Measurements from ENCODE around the gene UBE3C.
"Not testable (repeated sequence)": the region's sequence is repeated elsewhere in the genome, so short reads cannot be mapped to it uniquely, and the experiment has no call there.

UBE3C gene

DNA sequence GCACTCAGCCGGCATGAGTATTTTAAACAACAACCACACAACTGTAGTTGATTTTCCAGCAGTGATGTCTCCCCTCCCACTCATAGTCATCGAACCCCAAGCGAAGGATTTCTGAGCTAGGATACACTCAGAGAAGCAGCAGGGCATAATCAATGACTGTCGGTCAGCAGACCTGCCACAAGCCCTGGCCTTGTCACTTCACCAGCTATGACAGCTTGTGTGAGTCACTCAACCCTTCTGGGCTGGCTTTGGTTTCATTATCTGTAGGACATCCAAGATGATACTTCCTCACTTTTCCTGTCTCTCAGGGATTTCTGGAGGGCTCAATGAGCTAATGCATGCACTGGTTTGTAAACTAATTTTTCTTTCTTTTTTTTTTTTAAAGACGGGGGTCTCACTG is 22.0 kb upstream of the UBE3C start:
- peaks cover 6% of the 10 kb centered on the region for H3K9me3 ChIP-seq (ENCODE audit: control insufficient read depth, insufficient read depth, low read length)
- no peaks in the 10 kb centered on the region for H3K4me1 ChIP-seq (ENCODE audit: control insufficient read depth, insufficient read depth, low read length)
- H3K9ac ChIP-seq (ENCODE audit: low read depth, low read length): no peak overlapping the region
- no peaks in the 10 kb centered on the region for H3K27me3 ChIP-seq (ENCODE audit: control insufficient read depth, insufficient read depth, low read length)
- no peaks in the 10 kb centered on the region for H3K36me3 ChIP-seq (ENCODE audit: control insufficient read depth, insufficient read depth, low read length)
- no peak overlapping the region for H3K4me3 ChIP-seq (ENCODE audit: low read depth, low read length)
- H3K27ac ChIP-seq (ENCODE audit: low read depth, low read length): no peak overlapping the region

DNA sequence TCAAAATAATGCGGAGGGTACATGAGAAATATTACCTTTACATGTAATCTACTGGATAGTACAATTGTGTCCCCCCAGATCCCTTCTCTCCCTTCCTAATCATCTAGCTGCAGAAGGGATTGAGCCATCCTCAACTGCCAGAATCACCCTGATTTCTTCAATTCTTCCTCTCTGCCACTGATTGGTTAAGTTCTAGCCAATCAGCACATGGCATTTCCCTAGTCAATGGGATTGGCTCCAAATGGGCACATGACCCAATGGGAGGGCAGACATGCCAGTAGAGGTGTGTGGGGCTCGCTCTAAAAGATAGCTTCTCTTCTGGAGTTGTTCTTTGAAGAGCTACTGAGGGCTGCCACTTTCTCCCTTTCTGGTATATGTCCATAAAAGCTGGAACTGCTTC is 20.9 kb upstream of the UBE3C start:
- Histone ChIP-seq H3K36me3 (ENCODE audit: control insufficient read depth, insufficient read depth, low read length) (no peaks in the 10 kb centered on the region), H3K9me3 (ENCODE audit: control insufficient read depth, insufficient read depth, low read length) (no peaks in the 10 kb centered on the region; the same call in 1 of the 2 replicates), H3K4me3 (ENCODE audit: low read depth, low read length) (no peak overlapping the region), H3K9ac (ENCODE audit: low read depth, low read length) (no peak overlapping the region), H3K4me1 (ENCODE audit: control insufficient read depth, insufficient read depth, low read length) (no peaks in the 10 kb centered on the region), H3K27ac (ENCODE audit: low read depth, low read length) (no peak overlapping the region), H3K27me3 (ENCODE audit: control insufficient read depth, insufficient read depth, low read length) (no peaks in the 10 kb centered on the region)

DNA sequence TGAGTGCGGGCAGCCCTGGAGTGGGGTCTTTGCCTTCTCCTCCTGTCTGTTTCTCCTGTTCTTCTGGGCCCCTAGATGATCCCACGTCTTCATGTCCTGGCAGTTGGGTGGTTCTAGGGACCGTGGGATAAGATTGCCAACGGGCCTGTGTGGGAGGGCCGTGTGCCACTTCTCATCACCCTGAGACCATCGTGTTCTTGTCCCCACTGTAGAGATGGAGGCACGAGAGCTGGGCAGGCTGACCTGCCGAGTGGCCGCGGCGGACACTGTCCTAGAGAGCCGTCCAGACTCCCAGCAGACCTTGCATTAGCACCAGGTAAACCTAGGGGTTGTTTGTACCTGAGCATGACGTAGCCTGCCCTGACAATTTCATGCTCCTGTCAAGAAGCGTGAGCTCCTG is 18.5 kb upstream of the UBE3C start:
- Histone ChIP-seq H3K4me3 (ENCODE audit: low read depth, low read length) (no peak overlapping the region), H3K36me3 (ENCODE audit: control insufficient read depth, insufficient read depth, low read length) (no peaks in the 10 kb centered on the region), H3K4me1 (ENCODE audit: control insufficient read depth, insufficient read depth, low read length) (no peaks in the 10 kb centered on the region), H3K9ac (ENCODE audit: low read depth, low read length) (no peak overlapping the region), H3K27me3 (ENCODE audit: control insufficient read depth, insufficient read depth, low read length) (no peaks in the 10 kb centered on the region), H3K9me3 (ENCODE audit: control insufficient read depth, insufficient read depth, low read length) (no peaks in the 10 kb centered on the region; the same call in 1 of the 2 replicates), H3K27ac (ENCODE audit: low read depth, low read length) (no peak overlapping the region)

DNA sequence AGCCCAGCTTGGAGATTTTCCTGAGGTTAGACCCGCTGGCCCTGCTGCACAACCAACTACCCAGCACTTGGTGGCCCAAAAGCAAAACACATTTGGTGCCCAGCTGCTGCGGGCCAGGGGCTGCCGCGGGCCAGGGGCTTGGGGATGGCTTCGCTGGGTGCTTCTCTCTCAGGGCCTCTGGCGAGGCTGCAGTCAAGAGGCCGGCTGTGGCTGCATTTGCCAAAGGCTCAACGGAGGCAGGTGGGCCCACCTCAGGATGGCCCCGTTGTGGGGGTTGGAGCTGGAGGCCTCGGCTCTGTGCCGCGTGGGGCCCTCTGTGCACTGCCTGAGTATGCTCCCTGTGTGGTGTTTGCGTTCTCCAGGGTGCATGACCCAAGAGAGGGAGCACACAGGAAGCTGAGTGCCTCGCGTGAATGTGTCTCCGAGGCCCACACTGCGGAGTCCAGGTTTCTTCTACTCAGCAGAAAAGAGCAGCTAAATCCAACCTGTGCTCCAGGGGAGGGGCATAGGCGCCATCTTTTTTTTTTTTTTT is 17.5 kb upstream of the UBE3C start:
- Histone ChIP-seq H3K4me1 (ENCODE audit: control insufficient read depth, insufficient read depth, low read length) (no peaks in the 10 kb centered on the region), H3K9me3 (ENCODE audit: control insufficient read depth, insufficient read depth, low read length) (no peaks in the 10 kb centered on the region; the same call in 1 of the 2 replicates), H3K27ac (ENCODE audit: low read depth, low read length) (no peak overlapping the region), H3K4me3 (ENCODE audit: low read depth, low read length) (no peak overlapping the region), H3K9ac (ENCODE audit: low read depth, low read length) (no peak overlapping the region), H3K27me3 (ENCODE audit: control insufficient read depth, insufficient read depth, low read length) (no peaks in the 10 kb centered on the region), H3K36me3 (ENCODE audit: control insufficient read depth, insufficient read depth, low read length) (no peaks in the 10 kb centered on the region)

DNA sequence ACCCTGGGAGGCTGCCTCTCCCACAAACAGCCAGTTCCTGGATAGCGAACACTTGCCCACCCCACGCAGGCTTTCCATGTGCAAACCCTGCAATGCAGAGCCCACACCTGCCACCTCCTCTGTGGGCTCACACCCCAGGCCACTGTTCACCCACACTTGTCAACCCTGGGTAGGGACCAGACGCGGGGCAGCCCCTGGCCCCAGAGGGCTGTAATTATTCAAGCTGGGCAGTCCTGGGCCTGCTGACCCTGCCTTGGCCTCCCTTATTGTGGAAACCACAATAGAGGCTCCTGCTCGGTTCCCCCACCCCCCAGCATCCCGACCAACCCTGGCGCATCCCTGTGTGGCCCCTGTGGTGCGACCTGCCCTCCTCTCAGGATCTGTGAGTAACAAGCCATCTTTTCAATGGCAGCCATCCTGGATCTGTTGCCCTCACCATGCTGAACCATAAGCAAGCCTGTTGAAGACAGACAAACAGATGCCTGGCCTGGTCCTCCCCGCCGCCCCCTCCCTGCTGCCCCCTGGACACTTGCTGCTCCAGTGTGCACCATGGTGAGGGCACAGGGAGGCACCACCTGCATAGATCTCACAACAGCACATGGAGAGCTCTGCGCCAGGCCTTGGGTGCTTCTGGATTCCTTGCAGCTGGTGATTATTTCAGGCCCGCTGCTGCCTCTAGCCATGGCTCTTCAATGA is 15.8 kb upstream of the UBE3C start:
- no peaks in the 10 kb centered on the region for H3K4me1 ChIP-seq (ENCODE audit: control insufficient read depth, insufficient read depth, low read length)
- no peaks in the 10 kb centered on the region; the same call in 1 of the 2 replicates for H3K9me3 ChIP-seq (ENCODE audit: control insufficient read depth, insufficient read depth, low read length)
- no peak overlapping the region for H3K4me3 ChIP-seq (ENCODE audit: low read depth, low read length)
- no peak overlapping the region for H3K27ac ChIP-seq (ENCODE audit: low read depth, low read length)
- no peak overlapping the region for H3K9ac ChIP-seq (ENCODE audit: low read depth, low read length)
- H3K27me3 ChIP-seq (ENCODE audit: control insufficient read depth, insufficient read depth, low read length): no peaks in the 10 kb centered on the region
- no peaks in the 10 kb centered on the region for H3K36me3 ChIP-seq (ENCODE audit: control insufficient read depth, insufficient read depth, low read length)

DNA sequence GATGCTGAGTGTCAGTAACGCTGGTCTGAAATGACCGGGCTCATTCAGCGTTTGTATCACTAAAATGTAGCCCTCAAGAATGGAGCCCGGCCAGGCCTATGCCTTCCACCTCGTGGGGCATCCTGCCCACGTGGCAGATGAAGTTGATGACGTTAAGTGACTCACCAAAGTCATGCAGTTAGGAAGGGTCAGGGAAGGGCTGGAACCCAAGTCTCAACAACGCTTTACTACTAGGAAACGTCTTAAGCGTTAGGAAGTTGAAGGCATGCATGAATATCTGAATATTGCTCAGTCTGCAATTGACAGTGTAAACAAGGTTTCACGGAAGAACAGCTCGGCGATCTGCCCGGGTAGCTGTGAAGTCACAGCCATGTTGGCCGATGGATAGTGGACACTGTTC is 14.0 kb upstream of the UBE3C start:
- H3K27ac ChIP-seq (ENCODE audit: low read depth, low read length): no peak overlapping the region

DNA sequence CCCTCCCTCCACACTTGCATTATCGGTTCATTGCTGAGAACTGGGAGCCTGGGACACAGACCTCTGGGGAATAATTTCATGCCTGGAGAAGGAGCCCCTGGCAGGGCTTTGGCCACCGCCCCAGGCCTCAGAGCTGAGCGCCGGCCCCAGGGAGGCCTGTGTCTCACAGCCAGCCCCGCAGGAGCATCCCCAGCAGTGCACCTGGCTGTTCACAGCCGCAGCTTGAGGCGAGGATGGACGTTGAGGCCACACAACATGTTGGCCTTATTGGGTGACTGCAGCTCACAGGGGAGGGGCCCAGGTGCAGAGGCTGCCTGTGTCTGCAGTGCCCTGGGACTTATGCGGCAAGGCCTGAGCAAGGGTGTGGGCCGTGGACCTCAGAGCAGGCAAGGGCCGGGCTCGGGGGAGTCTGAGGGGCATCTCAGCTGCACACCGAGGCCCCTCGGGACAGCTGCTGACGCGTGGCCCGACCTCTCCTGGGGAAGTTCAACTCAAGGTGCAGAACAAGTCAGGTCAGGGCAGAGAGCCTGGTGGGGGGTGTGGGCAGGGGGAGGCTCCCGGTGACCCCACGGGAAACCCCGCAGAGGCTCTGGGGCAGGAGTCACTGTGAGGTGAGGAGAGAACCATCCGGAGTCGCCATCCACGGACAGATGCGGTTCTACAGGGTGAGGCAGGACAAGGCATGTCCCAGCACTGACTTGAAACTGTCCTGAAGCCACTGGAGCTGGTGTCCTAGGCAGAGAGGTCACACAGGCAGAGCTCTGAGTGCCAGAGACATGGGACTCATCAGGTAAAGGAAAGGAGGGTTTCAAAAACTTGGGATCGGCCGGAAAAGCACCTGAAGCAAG is 13.1 kb upstream of the UBE3C start:
- H3K36me3 ChIP-seq (ENCODE audit: control insufficient read depth, insufficient read depth, low read length): no peaks in the 10 kb centered on the region
- H3K4me1 ChIP-seq (ENCODE audit: control insufficient read depth, insufficient read depth, low read length): no peaks in the 10 kb centered on the region
- no peak overlapping the region for H3K4me3 ChIP-seq (ENCODE audit: low read depth, low read length)
- H3K9ac ChIP-seq (ENCODE audit: low read depth, low read length): no peak overlapping the region
- H3K27ac ChIP-seq (ENCODE audit: low read depth, low read length): no peak overlapping the region
- H3K27me3 ChIP-seq (ENCODE audit: control insufficient read depth, insufficient read depth, low read length): no peaks in the 10 kb centered on the region
- no peaks in the 10 kb centered on the region for H3K9me3 ChIP-seq (ENCODE audit: control insufficient read depth, insufficient read depth, low read length)

More for the DNA sequence above, 14.0 kb upstream of the UBE3C start:
- Histone ChIP-seq H3K4me1 (ENCODE audit: control insufficient read depth, insufficient read depth, low read length) (no peaks in the 10 kb centered on the region), H3K4me3 (ENCODE audit: low read depth, low read length) (no peak overlapping the region), H3K27me3 (ENCODE audit: control insufficient read depth, insufficient read depth, low read length) (no peaks in the 10 kb centered on the region), H3K9me3 (ENCODE audit: control insufficient read depth, insufficient read depth, low read length) (no peaks in the 10 kb centered on the region), H3K36me3 (ENCODE audit: control insufficient read depth, insufficient read depth, low read length) (no peaks in the 10 kb centered on the region), H3K9ac (ENCODE audit: low read depth, low read length) (no peak overlapping the region)

DNA sequence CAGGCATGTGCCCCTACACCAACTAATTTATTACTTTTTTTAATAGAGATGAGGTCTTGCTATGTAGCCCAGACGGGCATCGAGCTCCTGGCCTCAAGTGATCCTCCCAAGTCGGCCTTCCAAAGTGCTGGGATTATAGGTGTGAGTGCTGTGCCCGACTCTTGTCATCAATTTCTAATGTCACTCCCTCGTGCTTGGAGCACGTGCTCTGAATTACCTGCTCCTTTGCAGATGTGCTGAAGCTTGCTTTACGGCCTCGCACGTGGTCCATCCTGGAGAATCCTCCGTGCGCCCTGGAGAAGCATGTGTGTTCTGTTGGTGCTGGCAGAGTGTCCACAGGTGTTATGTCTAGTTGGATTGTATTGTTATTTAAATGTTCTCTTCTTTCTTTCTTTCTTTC is 11.8 kb upstream of the UBE3C start:
- H3K4me1 ChIP-seq (ENCODE audit: control insufficient read depth, insufficient read depth, low read length): no peaks in the 10 kb centered on the region
- H3K4me3 ChIP-seq (ENCODE audit: low read depth, low read length): no peak overlapping the region

DNA sequence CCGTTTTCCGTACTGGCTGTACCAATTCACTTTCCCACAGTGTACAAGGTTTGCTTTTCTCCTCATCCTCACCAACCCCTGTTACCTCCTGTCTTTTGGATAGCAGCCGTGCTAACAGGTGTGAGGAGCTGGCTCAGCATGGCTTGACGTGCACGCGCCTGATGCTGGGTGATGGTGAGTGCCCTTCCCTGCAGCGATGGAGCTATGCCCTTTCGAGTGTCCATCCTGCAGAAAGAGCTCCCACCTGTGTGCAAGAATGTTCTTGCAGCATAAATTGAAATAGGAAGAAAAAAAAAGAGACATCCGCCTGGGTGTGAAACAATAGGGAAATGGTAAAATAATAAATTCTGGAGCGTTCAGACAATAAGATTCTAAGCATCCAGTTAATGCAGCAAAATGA is 9.5 kb upstream of the UBE3C start:
- Histone ChIP-seq H3K9me3 (ENCODE audit: control insufficient read depth, insufficient read depth, low read length) (no peaks in the 10 kb centered on the region), H3K9ac (ENCODE audit: low read depth, low read length) (no peak overlapping the region), H3K4me3 (ENCODE audit: low read depth, low read length) (no peak overlapping the region), H3K27me3 (ENCODE audit: control insufficient read depth, insufficient read depth, low read length) (no peaks in the 10 kb centered on the region), H3K4me1 (ENCODE audit: control insufficient read depth, insufficient read depth, low read length) (no peaks in the 10 kb centered on the region), H3K36me3 (ENCODE audit: control insufficient read depth, insufficient read depth, low read length) (no peaks in the 10 kb centered on the region), H3K27ac (ENCODE audit: low read depth, low read length) (no peak overlapping the region)

More for the DNA sequence above, 11.8 kb upstream of the UBE3C start:
- no peaks in the 10 kb centered on the region for H3K9me3 ChIP-seq (ENCODE audit: control insufficient read depth, insufficient read depth, low read length)
- H3K9ac ChIP-seq (ENCODE audit: low read depth, low read length): no peak overlapping the region
- no peaks in the 10 kb centered on the region for H3K36me3 ChIP-seq (ENCODE audit: control insufficient read depth, insufficient read depth, low read length)
- no peaks in the 10 kb centered on the region for H3K27me3 ChIP-seq (ENCODE audit: control insufficient read depth, insufficient read depth, low read length)
- no peak overlapping the region for H3K27ac ChIP-seq (ENCODE audit: low read depth, low read length)

DNA sequence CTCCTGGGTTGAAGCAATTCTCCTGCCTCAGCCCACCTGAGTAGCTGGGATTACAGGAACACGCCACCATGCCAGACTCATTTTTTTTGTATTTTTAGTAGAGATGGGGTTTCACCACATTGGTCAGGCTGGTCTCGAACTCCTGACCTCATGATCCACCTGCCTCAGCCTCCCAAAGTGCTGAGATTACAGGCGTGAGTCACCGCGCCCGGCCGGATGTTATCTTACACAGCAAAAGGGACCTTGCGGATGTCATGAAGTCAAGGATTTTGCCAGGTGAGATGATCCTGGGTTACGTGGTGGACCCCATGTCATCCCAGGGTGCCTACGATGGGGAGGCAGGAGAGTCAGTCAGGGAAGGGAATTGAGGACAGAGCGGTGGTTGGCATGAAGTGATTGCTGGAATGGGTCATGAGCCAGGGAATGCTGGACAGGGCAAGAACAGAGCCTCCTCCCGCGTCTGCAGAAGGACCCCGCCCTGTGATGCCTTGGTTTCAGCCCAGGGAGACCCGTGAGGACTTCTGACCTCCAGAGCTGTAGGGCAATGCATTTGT is 8.7 kb upstream of the UBE3C start:
- Histone ChIP-seq H3K9ac (ENCODE audit: low read depth, low read length) (no peak overlapping the region), H3K9me3 (ENCODE audit: control insufficient read depth, insufficient read depth, low read length) (no peaks in the 10 kb centered on the region), H3K36me3 (ENCODE audit: control insufficient read depth, insufficient read depth, low read length) (no peaks in the 10 kb centered on the region), H3K4me3 (ENCODE audit: low read depth, low read length) (no peak overlapping the region), H3K27ac (ENCODE audit: low read depth, low read length) (no peak overlapping the region), H3K4me1 (ENCODE audit: control insufficient read depth, insufficient read depth, low read length) (no peaks in the 10 kb centered on the region), H3K27me3 (ENCODE audit: control insufficient read depth, insufficient read depth, low read length) (no peaks in the 10 kb centered on the region)

DNA sequence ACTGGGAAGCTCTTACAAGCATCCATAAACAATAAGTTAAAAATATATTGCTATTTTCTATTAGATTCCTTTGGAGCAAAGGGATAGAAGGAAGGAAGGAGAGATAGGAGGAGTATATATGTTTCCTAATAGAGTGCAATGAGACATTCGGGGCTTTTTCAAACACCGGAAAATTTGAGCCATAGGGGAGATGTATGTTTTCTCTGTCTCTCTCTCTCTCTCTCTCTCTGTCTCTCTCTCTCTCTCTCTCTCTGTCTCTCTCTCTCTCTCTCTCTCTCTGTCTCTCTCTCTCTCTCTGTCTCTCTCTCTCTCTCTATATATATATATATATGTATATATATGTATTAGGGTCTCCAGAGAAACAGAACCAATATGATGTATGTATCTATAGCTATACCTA is 7.9 kb upstream of the UBE3C start:
- H3K36me3 ChIP-seq (ENCODE audit: control insufficient read depth, insufficient read depth, low read length); H3K9ac ChIP-seq (ENCODE audit: low read depth, low read length); H3K27me3 ChIP-seq (ENCODE audit: control insufficient read depth, insufficient read depth, low read length); H3K9me3 ChIP-seq (ENCODE audit: control insufficient read depth, insufficient read depth, low read length); H3K27ac ChIP-seq (ENCODE audit: low read depth, low read length); H3K4me1 ChIP-seq (ENCODE audit: control insufficient read depth, insufficient read depth, low read length); H3K4me3 ChIP-seq (ENCODE audit: low read depth, low read length): not testable (repeated sequence)
